Loucy (cell line): Measurements from ENCODE around the gene ZNF432.

ENCODE experiments used
- EZH2phosphoT487 ChIP-seq: fragments of 200-600 bp; IDR thresholded peaks from 2 replicates; pipeline ENCODE4 v1.6.1; 2018; ENCODE audit warnings: antibody characterized with exemption, mild to moderate bottlenecking, moderate library complexity, borderline replicate concordance
- TF ChIP-seq, protein P1 (sequence below): fragments of 200-600 bp; sonication (generic); conservative IDR thresholded peaks from 2 replicates; pipeline ENCODE4 v1.5.1; 2014; ENCODE audit warnings: mild to moderate bottlenecking, antibody characterized with exemption, low read length

DNA sequence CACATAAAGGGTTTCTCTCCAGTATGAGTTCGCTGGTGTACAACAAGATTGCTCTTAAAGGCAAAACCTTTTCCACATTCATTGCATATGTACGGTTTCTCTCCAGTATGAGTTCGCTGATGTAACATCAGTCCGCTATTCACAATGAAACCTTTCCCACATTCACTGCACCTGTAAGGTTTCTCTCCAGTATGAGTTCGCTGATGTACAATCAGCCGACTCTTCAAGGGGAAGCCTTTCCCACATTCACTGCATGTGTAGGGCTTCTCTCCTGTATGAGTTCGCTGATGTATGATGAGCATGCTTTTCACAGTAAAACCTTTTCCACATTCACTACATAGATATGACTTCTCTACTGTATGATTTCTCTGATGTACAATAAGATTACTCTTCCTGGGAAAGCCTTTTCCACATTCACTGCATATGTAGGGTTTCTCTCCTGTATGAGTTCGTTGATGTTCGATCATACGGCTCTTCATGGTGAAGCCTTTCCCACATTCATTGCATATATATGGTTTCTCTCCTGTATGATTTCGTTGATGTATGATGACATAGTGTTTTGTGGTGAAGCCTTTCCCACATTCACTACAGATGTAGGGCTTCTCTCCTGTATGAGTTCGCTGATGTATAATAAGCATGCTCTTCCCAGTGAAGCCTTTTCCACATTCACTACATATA, 14.4 kb downstream of the ZNF432 start:
- TF ChIP-seq, protein P1, sequence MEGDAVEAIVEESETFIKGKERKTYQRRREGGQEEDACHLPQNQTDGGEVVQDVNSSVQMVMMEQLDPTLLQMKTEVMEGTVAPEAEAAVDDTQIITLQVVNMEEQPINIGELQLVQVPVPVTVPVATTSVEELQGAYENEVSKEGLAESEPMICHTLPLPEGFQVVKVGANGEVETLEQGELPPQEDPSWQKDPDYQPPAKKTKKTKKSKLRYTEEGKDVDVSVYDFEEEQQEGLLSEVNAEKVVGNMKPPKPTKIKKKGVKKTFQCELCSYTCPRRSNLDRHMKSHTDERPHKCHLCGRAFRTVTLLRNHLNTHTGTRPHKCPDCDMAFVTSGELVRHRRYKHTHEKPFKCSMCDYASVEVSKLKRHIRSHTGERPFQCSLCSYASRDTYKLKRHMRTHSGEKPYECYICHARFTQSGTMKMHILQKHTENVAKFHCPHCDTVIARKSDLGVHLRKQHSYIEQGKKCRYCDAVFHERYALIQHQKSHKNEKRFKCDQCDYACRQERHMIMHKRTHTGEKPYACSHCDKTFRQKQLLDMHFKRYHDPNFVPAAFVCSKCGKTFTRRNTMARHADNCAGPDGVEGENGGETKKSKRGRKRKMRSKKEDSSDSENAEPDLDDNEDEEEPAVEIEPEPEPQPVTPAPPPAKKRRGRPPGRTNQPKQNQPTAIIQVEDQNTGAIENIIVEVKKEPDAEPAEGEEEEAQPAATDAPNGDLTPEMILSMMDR: no peak
- TF ChIP-seq EZH2phosphoT487: no peak
